Measurements from ENCODE around the gene PSMD1.

GRCh38 chr2:231183851-231184250 is 127.2 kb downstream of the PSMD1 start:
- TF ChIP-seq CTCF (optimal IDR thresholded peaks at IDR 0.05 in 1 of 3, IDR thresholded peaks at IDR 0.05 in 1 of 3, conservative IDR thresholded peaks at IDR 0.05 in 1 of 3; ENCODE audit: extremely low read depth in 1 of 3, insufficient read depth in 2 of 3, low read length in 3 of 3) (no peak), EZH2 (IDR thresholded peaks at IDR 0.05; ENCODE audit: low read length) (no peak)
